Keratinocyte (primary cell): ENCODE measurements around the gene ERBB2. TPM values are rescaled to one million over a fixed set of nuclear protein-coding genes. Genes with fewer than 3 reads are reported as not detected.

Source experiments
- DNase-seq: peaks from one replicate; pipeline ENCODE4 v3.0.0-alpha.2; 2011; ENCODE audit warnings: low read depth, missing footprints, low spot score
- FAIRE-seq: peaks from 2 replicates; lab custom pipeline; 2011; peaks lifted over from hg19 to GRCh38; lab: Jason Lieb, UNC
- H2AFZ ChIP-seq: 2 replicates; pipeline ENCODE4 v1.6.0; 2012; ENCODE audit warnings: low read length, control low read depth, inconsistent platforms; ENCODE audit not compliant: control insufficient read depth
- H3K27ac ChIP-seq: 2 replicates; pipeline ENCODE4 v1.5.1; 2011; ENCODE audit warnings: low read length; ENCODE audit not compliant: control insufficient read depth, insufficient read depth
- H3K27me3 ChIP-seq: 3 replicates; pipeline ENCODE4 v1.6.0; 2011; ENCODE audit warnings: low read length; ENCODE audit not compliant: control insufficient read depth, insufficient read depth; ENCODE audit errors: extremely low read depth
- H3K36me3 ChIP-seq, 2 experiments: 2 replicates in 1 of 2; 3 replicates in 1 of 2; pipeline ENCODE4 v1.5.1; 2011; ENCODE audit warnings: low read length in 2 of 2, mild to moderate bottlenecking in 1 of 2; ENCODE audit not compliant: control insufficient read depth in 2 of 2, insufficient read depth in 2 of 2; ENCODE audit errors: extremely low read depth in 1 of 2
- H3K4me1 ChIP-seq: 3 replicates; pipeline ENCODE4 v1.5.1; 2011; ENCODE audit warnings: low read length; ENCODE audit not compliant: control insufficient read depth, insufficient read depth; ENCODE audit errors: extremely low read depth
- H3K4me2 ChIP-seq: 3 replicates; pipeline ENCODE4 v1.6.0; 2011; ENCODE audit warnings: low read depth, low read length; ENCODE audit not compliant: control insufficient read depth, insufficient read depth; ENCODE audit errors: extremely low read depth
- H3K4me3 ChIP-seq, 3 experiments: fragments of 200-600 bp in 1 of 3; sonication (generic) in 1 of 3; 2 replicates in 2 of 3; 3 replicates in 1 of 3; pipeline ENCODE4 v1.5.1; 2011 to 2016; ENCODE audit warnings: low read length in 3 of 3, mild to moderate bottlenecking in 3 of 3, control low read depth in 2 of 3, inconsistent platforms in 1 of 3, low read depth in 1 of 3, mixed read lengths in 1 of 3, mixed run types in 1 of 3, moderate library complexity in 1 of 3; ENCODE audit not compliant: control insufficient read depth in 2 of 3, insufficient read depth in 2 of 3; ENCODE audit errors: extremely low read depth in 1 of 3
- H3K79me2 ChIP-seq: 2 replicates; pipeline ENCODE4 v1.6.0; 2012; ENCODE audit warnings: low read length; ENCODE audit not compliant: control insufficient read depth, insufficient read depth
- H3K9ac ChIP-seq: 3 replicates; pipeline ENCODE4 v1.6.0; 2011; ENCODE audit warnings: low read length; ENCODE audit not compliant: control insufficient read depth, insufficient read depth; ENCODE audit errors: extremely low read depth
- H3K9me1 ChIP-seq: 3 replicates; pipeline ENCODE4 v1.6.0; 2011; ENCODE audit warnings: low read length; ENCODE audit not compliant: control insufficient read depth, insufficient read depth; ENCODE audit errors: extremely low read depth
- H3K9me3 ChIP-seq: 2 replicates; pipeline ENCODE4 v1.5.1; 2012; ENCODE audit warnings: low read depth, low read length; ENCODE audit not compliant: control insufficient read depth
- H4K20me1 ChIP-seq: 3 replicates; pipeline ENCODE4 v1.6.0; 2011; ENCODE audit warnings: low read length; ENCODE audit not compliant: control insufficient read depth, insufficient read depth; ENCODE audit errors: extremely low read depth
- CTCF ChIP-seq, 3 experiments: IDR thresholded peaks in 1 of 3; conservative IDR thresholded peaks in 1 of 3; optimal IDR thresholded peaks in 1 of 3; 2 replicates in 2 of 3; 3 replicates in 1 of 3; pipeline versions ENCODE3 to v1.5.1; 2011; ENCODE audit warnings: low read length in 3 of 3, mild to moderate bottlenecking in 3 of 3, moderate library complexity in 2 of 3, control low read depth in 1 of 3, inconsistent platforms in 1 of 3; ENCODE audit not compliant: insufficient read depth in 2 of 3; ENCODE audit errors: extremely low read depth in 1 of 3
- EZH2 ChIP-seq: IDR thresholded peaks from one replicate; pipeline ENCODE4 v1.6.1; 2012; ENCODE audit warnings: inconsistent platforms, mild to moderate bottlenecking, low read length, moderate library complexity
- dilution Hi-C: fragments of 300-500 bp; cut with MboI; formaldehyde crosslinking; loops from one replicate; pipeline ENCODE4 v1.7.0; 2020; ENCODE audit warnings: low sequenced_read_pairs; ENCODE audit not compliant: extremely low pct_ligation_motif_present
- polyA plus RNA-seq, 5 experiments: library from polyadenylated mRNA; depleted of rRNA in 3 of 5; stranded (reverse) in 3 of 5; stranded (forward) in 1 of 5; unstranded in 1 of 5; fragments of >200 nt; gene quantifications; 1 replicate in 1 of 5; 2 replicates in 3 of 5; 3 replicates in 1 of 5; pipeline versions ENCODE4 v1.2.1 to v1.2.3, GENCODE V29; 2011 to 2012; ENCODE audit warnings: missing spikeins in 2 of 5, low read depth in 1 of 5, low replicate concordance in 1 of 5

ERBB2 gene
- polyA plus RNA-seq, 1 donor (not counting 4 experiments of a cell fraction or from before 2014, with no cell fraction given), result 21.4 TPM

- DNase-seq (no peak), FAIRE-seq (no peak)
- Histone ChIP-seq H3K9ac (no peak overlapping the region), H3K4me1 (peaks cover 3% of the 10 kb centered on the region), H3K9me3 (no peaks in the 10 kb centered on the region), H4K20me1 (no peaks in the 10 kb centered on the region), H3K9me1 (no peaks in the 10 kb centered on the region), H3K4me2 (no peak overlapping the region), H3K36me3 (no peaks in the 10 kb centered on the region), H3K27ac (no peak overlapping the region), H2AFZ (no peak overlapping the region), H3K27me3 (peaks cover 45% of the 10 kb centered on the region), H3K4me3 (no peak overlapping the region), H3K79me2 (no peaks in the 10 kb centered on the region)
- no peak for TF ChIP-seq EZH2
- no peak for TF ChIP-seq CTCF (optimal IDR thresholded peaks at IDR 0.05 in 1 of 3, IDR thresholded peaks at IDR 0.05 in 1 of 3, conservative IDR thresholded peaks at IDR 0.05 in 1 of 3; ENCODE audit: extremely low read depth in 1 of 3, insufficient read depth in 2 of 3, low read length in 3 of 3)
- dilution Hi-C loops, result no loop called here
Measured at GRCh38 chr17:39669897-39670735, 29.7 kb upstream of the ERBB2 start.

GRCh38 chr17:39670746-39671145 lies 29.1 kb upstream of the ERBB2 start:
- no peak for FAIRE-seq
- dilution Hi-C loops, result no loop called here

More at GRCh38 chr17:39670746-39671145, 29.1 kb upstream of the ERBB2 start:
- H3K9me3 ChIP-seq, result no peaks in the 10 kb centered on the region
- H4K20me1 ChIP-seq, result no peaks in the 10 kb centered on the region
- peaks cover 3% of the 10 kb centered on the region for H3K4me1 ChIP-seq
- no peak for TF ChIP-seq CTCF (optimal IDR thresholded peaks at IDR 0.05 in 1 of 3, IDR thresholded peaks at IDR 0.05 in 1 of 3, conservative IDR thresholded peaks at IDR 0.05 in 1 of 3; ENCODE audit: extremely low read depth in 1 of 3, insufficient read depth in 2 of 3, low read length in 3 of 3)
- TF ChIP-seq EZH2, result no peak
- no peaks in the 10 kb centered on the region for H3K79me2 ChIP-seq
- DNase-seq, result no peak
- no peak overlapping the region for H3K4me2 ChIP-seq
- H3K27me3 ChIP-seq, result peaks cover 42% of the 10 kb centered on the region
- H2AFZ ChIP-seq, result no peak overlapping the region
- H3K9me1 ChIP-seq, result no peaks in the 10 kb centered on the region
- H3K27ac ChIP-seq, result no peak overlapping the region
- no peak overlapping the region for H3K9ac ChIP-seq
- H3K36me3 ChIP-seq, result no peaks in the 10 kb centered on the region
- no peak overlapping the region for H3K4me3 ChIP-seq
